Fibroblast of lung (primary cell): ENCODE results near the gene MAGI2.

Experiments
- EZH2 ChIP-seq: IDR thresholded peaks from 2 replicates; pipeline ENCODE4 v1.5.1; 2012; ENCODE audit warnings: low read length, control low read depth, mild to moderate bottlenecking; ENCODE audit errors: missing control alignments
- TF ChIP-seq, protein P1 (sequence below), 2 donors: IDR thresholded peaks in 1 of 2; conservative IDR thresholded peaks in 1 of 2; 1 replicate in 1 of 2; 2 replicates in 1 of 2; pipeline ENCODE4 v1.5.1; 2011 to 2012; ENCODE audit warnings: low read length in 2 of 2, control low read depth in 1 of 2, inconsistent platforms in 1 of 2, low read depth in 1 of 2, mild to moderate bottlenecking in 1 of 2

DNA sequence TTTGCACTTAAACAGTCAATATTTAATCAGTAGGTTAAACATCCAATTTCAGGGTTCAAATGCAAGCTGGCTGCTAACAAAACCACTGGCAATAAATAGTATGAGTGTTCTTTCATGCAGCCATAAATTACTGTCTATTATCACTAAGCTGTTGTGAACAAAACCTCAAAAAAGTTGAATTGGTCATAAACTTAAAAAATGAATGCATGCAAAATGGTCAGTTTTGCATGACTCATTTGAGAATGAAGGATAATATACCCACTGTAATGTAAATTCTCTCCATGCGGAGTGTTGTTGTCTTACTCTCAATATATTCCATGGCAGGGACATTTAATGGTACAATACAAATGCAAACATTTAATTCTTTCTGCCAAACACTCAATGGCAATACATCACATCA is 226.4 kb downstream of the MAGI2 start:
- TF ChIP-seq, protein P1, sequence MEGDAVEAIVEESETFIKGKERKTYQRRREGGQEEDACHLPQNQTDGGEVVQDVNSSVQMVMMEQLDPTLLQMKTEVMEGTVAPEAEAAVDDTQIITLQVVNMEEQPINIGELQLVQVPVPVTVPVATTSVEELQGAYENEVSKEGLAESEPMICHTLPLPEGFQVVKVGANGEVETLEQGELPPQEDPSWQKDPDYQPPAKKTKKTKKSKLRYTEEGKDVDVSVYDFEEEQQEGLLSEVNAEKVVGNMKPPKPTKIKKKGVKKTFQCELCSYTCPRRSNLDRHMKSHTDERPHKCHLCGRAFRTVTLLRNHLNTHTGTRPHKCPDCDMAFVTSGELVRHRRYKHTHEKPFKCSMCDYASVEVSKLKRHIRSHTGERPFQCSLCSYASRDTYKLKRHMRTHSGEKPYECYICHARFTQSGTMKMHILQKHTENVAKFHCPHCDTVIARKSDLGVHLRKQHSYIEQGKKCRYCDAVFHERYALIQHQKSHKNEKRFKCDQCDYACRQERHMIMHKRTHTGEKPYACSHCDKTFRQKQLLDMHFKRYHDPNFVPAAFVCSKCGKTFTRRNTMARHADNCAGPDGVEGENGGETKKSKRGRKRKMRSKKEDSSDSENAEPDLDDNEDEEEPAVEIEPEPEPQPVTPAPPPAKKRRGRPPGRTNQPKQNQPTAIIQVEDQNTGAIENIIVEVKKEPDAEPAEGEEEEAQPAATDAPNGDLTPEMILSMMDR (conservative IDR thresholded peaks at IDR 0.05 in 1 of 2, IDR thresholded peaks at IDR 0.05 in 1 of 2; ENCODE audit: low read depth in 1 of 2, low read length in 2 of 2): no peak
- no peak for TF ChIP-seq EZH2
